ENCODE results near the gene TOMM22. TPM values are rescaled to one million over a fixed set of nuclear protein-coding genes. Genes with fewer than 3 reads are reported as not detected.
A peak's percentile ranks its signal among the peaks of the same experiment; 100 is the strongest.
"Not testable (repeated sequence)": the region's sequence is repeated elsewhere in the genome, so short reads cannot be mapped to it uniquely, and the experiment has no call there.

Gene TOMM22
- total RNA-seq: 42.2 TPM
- long read RNA-seq, transcript TOMM22-201 (4 exons, 2,040 nt): major isoform, 33 of 33 reads
- long read RNA-seq, partial matches to known transcripts: 0 of 33 reads
- long read RNA-seq, other reads (novel, unspliced or antisense): 0 of 33 reads

DNA sequence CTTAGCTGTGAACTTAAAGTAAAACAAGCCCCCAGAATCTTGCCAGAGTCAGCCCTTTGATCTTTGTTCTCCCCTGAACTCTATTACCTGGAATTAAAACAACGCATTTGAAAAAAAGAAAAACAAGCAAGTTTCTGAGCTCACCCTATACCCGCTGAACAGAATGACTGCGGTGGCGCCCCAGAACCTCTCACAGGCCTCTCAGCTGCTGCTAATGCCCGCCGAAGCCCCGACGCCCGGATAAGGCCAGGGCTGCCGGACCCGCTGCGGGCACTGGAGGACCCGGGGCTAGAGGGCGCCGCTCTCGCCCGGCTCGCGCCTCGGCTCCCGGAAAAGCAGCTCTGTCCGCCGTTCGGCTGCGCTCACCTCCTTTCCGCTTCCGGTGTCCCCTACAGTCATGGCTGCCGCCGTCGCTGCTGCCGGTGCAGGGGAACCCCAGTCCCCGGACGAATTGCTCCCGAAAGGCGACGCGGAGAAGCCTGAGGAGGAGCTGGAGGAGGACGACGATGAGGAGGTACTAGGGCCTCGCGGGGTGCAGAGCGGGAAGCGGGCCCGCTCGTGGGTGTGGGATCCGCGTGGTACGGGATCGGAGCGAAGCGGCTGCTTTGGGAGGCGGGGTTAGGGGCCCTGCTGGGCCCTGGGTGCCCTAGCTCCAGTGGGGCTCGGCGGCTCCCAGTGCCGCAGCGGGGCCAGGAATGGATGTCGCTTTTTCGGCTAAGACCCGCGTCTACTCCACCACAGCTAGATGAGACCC, at the start of gene TOMM22:
TSS of gene TOMM22 (plus strand) at position 376 of the 754 bp plus-strand sequence. CDS start at position 398, 22 bp downstream.
- H3K4me3 ChIP-seq: peak within 1 kb of the TSS; percentile 88

DNA sequence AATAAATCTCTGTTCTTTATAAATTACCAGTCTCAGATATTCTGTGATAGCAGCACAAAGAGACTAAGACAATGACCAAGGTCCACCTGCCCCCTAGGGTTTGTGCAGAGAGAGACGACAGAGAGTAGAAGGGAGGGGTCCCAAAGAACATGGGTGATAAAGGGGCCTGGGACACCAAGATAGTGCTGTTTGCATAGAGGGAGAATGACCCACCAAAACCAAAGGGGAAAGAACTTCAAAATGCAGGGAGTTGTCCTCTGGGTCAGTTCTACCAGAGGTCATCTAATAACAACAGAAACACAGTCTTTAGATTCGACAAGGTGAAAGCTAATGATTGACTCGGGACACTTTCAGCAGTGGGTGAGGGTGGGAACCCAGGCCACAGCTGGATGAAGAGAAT, 49.2 kb upstream of the TOMM22 start:
- H3K9me3 ChIP-seq: no peaks in the 10 kb centered on the region
- no peaks in the 10 kb centered on the region for H3K4me1 ChIP-seq
- TF ChIP-seq, protein P1, sequence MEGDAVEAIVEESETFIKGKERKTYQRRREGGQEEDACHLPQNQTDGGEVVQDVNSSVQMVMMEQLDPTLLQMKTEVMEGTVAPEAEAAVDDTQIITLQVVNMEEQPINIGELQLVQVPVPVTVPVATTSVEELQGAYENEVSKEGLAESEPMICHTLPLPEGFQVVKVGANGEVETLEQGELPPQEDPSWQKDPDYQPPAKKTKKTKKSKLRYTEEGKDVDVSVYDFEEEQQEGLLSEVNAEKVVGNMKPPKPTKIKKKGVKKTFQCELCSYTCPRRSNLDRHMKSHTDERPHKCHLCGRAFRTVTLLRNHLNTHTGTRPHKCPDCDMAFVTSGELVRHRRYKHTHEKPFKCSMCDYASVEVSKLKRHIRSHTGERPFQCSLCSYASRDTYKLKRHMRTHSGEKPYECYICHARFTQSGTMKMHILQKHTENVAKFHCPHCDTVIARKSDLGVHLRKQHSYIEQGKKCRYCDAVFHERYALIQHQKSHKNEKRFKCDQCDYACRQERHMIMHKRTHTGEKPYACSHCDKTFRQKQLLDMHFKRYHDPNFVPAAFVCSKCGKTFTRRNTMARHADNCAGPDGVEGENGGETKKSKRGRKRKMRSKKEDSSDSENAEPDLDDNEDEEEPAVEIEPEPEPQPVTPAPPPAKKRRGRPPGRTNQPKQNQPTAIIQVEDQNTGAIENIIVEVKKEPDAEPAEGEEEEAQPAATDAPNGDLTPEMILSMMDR (IDR thresholded peaks at IDR 0.05): no peak
- no peak for ATAC-seq
- intact Hi-C loops (cut with DNase I): no loop called here
- no peaks in the 10 kb centered on the region for H3K36me3 ChIP-seq
- no peak overlapping the region for H3K27ac ChIP-seq
- H3K4me3 ChIP-seq: no peak overlapping the region
- no peaks in the 10 kb centered on the region for H3K27me3 ChIP-seq (ENCODE audit: low read depth)
- no peak for DNase-seq

More for the DNA sequence above, at the start of gene TOMM22:
- intact Hi-C loops (cut with DNase I): no loop called here
- DNase-seq: peak; percentile 95
- Histone ChIP-seq H3K27ac (peak within 1 kb of the TSS; percentile 80), H3K36me3 (peaks cover 36% of the 10 kb centered on the region), H3K27me3 (ENCODE audit: low read depth) (no peaks in the 10 kb centered on the region), H3K9me3 (no peaks in the 10 kb centered on the region), H3K4me1 (peaks cover 19% of the 10 kb centered on the region)
- TF ChIP-seq, protein P1 (IDR thresholded peaks at IDR 0.05): peak; percentile 78
- peak; percentile 99 for ATAC-seq

DNA sequence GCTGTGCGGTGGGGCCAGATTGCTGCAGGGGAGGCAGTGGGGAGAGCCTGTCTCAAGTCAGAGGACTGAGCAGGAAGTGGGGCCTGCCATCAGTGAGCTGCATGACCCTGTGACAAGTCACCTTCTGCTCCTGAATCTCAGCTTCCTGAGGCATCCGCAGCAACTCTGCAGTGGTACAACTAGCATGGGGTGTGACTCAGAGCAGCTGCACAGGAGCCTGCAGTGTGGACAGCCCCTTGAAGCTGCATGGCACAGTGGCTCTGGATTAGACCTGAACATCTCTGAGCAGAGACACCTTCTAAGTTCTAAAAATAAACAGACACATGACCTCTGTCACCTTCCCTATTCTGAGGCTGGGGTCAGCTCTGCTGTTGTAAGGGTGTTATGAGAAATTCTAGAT, 43.5 kb upstream of the TOMM22 start:
- no peak overlapping the region for H3K4me3 ChIP-seq
- intact Hi-C loops (cut with DNase I): no loop called here
- no peak for ATAC-seq
- TF ChIP-seq, protein P1 (IDR thresholded peaks at IDR 0.05): no peak
- DNase-seq: no peak
- no peaks in the 10 kb centered on the region for H3K36me3 ChIP-seq
- no peaks in the 10 kb centered on the region for H3K27me3 ChIP-seq (ENCODE audit: low read depth)
- no peaks in the 10 kb centered on the region for H3K4me1 ChIP-seq
- H3K9me3 ChIP-seq: no peaks in the 10 kb centered on the region
- no peak overlapping the region for H3K27ac ChIP-seq

DNA sequence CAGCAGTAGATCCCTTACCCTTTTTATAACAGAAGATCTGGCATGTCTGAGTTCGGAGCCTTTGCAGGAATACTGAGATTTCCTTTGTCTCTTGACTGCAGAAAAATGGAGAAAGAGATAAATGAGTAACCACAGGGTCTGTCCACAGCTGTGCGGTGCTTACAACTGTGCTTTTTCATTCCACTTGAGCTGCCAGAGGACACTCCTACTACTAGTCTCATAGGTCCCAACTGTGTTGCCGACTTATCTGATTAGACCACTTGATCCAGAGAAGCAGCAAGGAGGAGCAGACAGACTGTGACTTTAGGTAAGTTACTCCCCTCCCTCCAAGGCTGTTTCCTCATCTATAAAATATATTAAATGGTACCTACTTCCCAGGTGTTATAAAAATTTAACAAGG, 43.0 kb upstream of the TOMM22 start:
- DNase-seq (no peak), ATAC-seq (no peak)
- Histone ChIP-seq H3K9me3 (no peaks in the 10 kb centered on the region), H3K4me1 (no peaks in the 10 kb centered on the region), H3K27me3 (ENCODE audit: low read depth) (no peaks in the 10 kb centered on the region), H3K36me3 (no peaks in the 10 kb centered on the region), H3K4me3 (no peak overlapping the region), H3K27ac (no peak overlapping the region)
- TF ChIP-seq, protein P1 (IDR thresholded peaks at IDR 0.05): no peak
- intact Hi-C loops (cut with DNase I): no loop called here

DNA sequence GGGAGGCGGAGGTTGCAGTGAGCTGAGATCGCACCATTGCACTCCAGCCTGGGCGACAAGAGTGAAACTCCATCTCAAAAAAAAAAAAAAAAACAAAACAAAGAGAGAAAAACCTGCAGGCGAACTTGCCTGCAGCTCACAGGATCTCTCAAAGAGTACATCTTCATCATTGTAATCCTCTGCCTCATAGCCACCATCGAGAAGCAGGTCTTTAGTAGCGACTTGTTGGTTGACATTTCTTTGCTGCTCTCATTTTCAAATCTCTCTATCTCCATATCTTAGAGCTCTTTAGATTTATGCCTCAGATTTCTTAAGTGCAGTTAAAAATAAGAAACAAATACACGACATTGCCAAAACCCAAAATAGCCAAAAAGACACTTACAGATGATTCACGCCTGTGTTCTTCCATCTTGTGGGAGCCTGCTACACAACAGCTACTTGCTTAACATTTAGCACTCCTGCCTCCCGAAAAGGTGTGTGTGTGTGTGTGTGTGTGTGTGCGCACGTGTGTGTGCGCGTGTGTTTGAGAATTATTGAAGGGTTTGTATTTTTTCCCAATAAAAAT, 40.2 kb upstream of the TOMM22 start:
- intact Hi-C loops (cut with DNase I): no loop called here
- DNase-seq (no peak), ATAC-seq (no peak)
- TF ChIP-seq, protein P1 (IDR thresholded peaks at IDR 0.05): no peak
- H3K9me3 ChIP-seq: no peaks in the 10 kb centered on the region
- H3K27ac ChIP-seq: no peak overlapping the region
- H3K4me1 ChIP-seq: no peaks in the 10 kb centered on the region
- H3K4me3 ChIP-seq: no peak overlapping the region
- no peaks in the 10 kb centered on the region for H3K36me3 ChIP-seq
- H3K27me3 ChIP-seq (ENCODE audit: low read depth): no peaks in the 10 kb centered on the region

DNA sequence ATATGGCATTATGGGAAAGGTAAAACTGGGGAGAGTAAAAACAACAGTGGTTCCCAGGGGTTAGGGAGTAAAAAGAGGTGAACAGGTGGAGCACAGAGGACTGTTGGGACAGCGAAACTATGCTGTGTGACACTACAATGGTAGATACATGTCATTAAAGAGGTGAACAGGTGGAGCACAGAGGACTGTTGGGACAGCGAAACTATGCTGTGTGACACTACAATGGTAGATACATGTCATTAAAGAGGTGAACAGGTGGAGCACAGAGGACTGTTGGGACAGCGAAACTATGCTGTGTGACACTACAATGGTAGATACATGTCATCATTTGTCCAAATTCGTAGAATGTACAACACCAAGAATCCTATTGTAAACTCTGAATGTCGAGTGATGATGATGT, 37.5 kb upstream of the TOMM22 start:
- H3K4me1 ChIP-seq; H3K4me3 ChIP-seq; intact Hi-C loops (cut with DNase I); H3K27ac ChIP-seq; H3K27me3 ChIP-seq (ENCODE audit: low read depth); H3K9me3 ChIP-seq; H3K36me3 ChIP-seq; DNase-seq: not testable (repeated sequence)
- peak in 1 of 2 donors; percentile 98 for ATAC-seq

Data from lower lobe of right lung (tissue), 2 donors.